Activated CD8-positive, alpha-beta memory T cell treated with anti-CD3 and anti-CD28 coated beads for 24 hours (primary cell): ENCODE data around the gene PTPRG.

Source experiments
- DNase-seq: peaks from one replicate; pipeline ENCODE4 v3.0.0-alpha.2; 2020

Gene PTPRG

DNA sequence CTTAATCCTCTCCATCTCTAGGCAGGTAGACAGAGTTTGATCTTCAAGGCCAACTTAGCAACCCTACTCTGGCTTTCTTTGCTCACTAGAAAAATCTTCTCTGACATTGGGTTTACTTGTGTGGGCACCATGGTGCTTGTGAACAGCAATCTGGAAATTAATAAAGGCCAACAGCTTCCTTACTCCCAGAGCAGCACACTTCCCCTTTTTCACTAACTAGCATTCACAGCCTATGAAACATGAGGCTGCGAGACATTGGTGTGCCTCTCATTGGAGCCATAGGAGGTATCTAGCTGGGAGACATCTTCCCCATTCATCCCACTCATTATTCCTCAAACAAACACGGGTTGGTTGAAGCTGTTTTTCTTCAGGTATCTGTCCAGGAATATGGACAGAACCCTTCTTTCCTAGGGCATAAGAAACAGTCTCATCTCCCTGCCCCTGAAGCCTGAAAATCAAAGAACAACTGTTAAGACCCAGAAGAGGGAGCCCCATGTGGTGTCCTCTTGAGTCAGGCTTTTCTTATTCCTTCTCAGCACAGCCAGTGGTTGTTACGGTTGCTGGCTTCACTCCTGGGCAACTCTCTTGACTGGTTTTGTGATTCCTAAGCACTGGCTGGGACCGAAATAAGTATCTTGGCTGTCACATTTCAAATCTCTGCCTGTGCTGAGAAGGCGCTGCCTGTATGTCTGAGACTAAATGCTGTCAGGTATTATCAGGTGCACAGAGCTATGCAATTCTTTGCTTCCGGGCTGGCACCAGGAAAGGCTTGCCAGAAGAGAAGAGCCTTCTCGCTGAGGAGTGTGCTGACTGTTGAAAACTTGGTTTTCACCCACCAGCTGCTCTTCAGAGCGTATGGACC is 617.6 kb downstream of the PTPRG start:
- DNase-seq = no peak

DNA sequence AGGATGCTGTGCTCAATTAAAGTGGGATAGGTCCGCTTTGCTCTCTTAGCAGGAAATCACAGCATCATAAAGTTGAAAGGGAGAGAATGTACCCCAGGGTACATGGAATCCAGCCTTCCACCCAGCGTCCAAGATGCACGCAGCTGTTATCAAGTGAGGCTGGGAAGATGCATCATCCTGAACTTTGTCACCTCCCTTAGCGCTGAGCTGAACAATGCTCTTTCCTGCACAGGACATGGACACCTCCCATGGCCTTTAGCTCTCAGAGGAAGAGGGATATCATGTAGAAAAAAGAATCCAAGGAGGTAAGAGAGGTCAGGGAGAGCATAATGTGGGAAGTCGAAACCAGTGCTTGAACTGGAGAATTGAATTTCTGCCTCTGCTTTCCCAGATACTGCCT is 619.1 kb downstream of the PTPRG start:
- no peak for DNase-seq

DNA sequence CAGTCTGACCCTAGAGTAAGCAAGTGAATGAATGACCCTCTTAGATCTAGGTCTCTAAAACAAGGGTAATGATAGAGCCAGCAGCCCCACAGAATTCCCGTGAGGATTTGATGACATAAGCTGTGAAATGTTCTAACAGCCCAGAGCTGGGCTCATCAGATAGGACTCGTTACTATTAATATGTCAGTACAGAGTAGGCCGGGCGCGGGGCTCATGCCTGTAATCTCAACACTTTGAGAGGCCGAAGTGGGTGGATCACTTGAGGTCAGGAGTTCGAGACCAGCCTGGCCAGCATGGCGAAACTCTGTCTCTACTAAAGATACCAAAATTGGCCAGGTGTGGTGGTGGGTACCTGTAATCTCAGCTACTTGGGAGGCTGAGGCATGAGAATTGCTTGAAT is 621.7 kb downstream of the PTPRG start:
- no peak for DNase-seq

GRCh38 chr3:62183969-62184368 is 622.6 kb downstream of the PTPRG start:
- DNase-seq = no peak

- no peak for DNase-seq
Observed at GRCh38 chr3:62184559-62184958, 623.2 kb downstream of the PTPRG start.

- DNase-seq = no peak
Observed at GRCh38 chr3:62187022-62187431, 625.7 kb downstream of the PTPRG start.

- peak; percentile 81 for DNase-seq
Observed at GRCh38 chr3:62188681-62189375, 627.5 kb downstream of the PTPRG start.

DNA sequence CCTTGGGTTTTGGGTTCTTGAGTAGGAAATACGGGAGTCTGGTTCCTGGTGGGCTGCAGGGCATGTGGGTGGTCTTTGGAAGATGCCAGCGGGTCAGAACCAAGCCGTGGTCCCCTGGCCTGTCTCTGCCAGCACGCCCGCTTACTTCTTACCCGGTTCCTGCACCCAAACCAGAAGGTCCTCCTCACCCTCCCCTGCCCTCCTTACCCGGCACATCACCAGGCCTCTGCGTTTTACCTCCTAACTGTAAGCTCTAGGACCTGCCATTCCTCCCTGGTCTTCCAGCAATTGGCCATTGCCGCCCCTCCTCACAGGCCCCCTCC is 628.0 kb downstream of the PTPRG start:
- DNase-seq = no peak

- DNase-seq = no peak
Observed at GRCh38 chr3:62192891-62193290, 631.5 kb downstream of the PTPRG start.

DNA sequence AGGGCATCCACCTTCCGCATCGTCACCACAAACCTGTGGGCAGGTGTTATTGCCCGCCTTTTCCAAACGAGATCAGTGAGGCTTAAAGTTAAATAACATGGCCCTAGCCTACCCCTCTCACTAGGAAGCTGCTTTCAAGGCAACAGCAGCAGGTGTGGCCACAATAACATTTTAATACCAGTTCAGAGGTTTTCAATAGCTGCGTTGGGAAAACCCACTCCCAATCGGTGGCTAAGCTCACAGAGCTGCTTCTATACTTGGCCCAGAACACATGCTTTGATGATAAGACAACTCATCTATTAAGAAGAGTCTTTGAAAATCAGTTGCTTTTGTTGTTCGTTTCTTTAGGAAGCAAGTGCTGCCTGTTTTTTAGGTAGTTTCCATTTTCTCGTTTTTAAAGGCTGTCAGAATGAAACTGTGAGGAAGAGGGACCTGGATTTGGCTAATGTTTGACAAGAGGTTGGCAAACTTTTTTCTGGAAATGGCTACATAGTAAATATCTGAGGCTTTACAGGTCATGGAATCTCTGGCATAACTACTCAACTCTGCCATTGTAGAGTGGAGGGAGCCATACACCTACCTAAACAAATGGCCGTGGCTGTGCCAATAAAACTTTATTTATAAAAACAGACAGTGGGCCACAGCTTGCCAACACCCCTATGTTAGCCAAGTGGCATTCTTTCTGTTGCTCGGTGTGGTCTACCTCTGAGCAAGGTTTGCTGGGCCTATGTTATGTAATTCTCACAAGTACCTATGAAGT is 632.4 kb downstream of the PTPRG start:
- DNase-seq = no peak

- no peak for DNase-seq
Observed at GRCh38 chr3:62197350-62198012, 636.1 kb downstream of the PTPRG start.

DNA sequence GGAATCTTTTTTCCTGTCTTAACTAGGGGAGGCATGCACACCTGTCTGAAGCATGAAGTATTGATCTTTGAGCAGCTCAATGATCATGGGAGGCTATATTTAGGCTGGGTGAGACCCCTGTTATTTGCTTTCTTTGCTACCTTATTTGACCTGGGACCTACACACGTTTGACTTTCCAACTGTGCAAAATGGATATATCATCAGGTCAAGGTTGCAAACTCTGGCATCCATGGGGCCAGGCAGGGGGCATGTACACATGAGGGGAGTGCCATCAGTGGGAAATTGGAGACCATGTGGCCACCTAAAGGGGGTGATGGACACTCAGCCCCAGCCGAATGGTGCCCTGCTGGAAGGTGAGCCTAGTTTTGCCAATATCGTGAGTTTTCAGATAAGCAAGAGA is 637.8 kb downstream of the PTPRG start:
- DNase-seq = no peak

- DNase-seq = no peak
Observed at GRCh38 chr3:62201438-62202035, 640.2 kb downstream of the PTPRG start.

DNA sequence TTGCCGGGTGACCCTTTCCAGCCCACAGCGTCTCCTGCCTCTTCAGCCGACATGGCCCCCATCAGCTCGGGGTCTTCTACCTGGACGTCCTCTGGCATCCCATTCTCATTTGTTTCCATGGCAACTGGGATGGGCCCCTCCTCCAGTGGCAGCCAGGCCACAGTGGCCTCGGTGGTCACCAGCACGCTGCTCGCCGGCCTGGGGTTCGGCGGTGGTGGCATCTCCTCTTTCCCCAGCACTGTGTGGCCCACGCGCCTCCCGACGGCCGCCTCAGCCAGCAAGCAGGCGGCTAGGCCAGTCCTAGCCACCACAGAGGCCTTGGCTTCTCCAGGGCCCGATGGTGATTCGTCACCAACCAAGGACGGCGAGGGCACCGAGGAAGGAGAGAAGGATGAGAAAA is 641.8 kb downstream of the PTPRG start:
- DNase-seq = no peak

DNA sequence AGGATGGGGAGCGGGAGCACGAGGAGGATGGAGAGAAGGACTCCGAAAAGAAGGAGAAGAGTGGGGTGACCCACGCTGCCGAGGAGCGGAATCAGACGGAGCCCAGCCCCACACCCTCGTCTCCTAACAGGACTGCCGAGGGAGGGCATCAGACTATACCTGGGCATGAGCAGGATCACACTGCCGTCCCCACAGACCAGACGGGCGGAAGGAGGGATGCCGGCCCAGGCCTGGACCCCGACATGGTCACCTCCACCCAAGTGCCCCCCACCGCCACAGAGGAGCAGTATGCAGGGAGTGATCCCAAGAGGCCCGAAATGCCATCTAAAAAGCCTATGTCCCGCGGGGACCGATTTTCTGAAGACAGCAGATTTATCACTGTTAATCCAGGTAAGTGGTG is 642.2 kb downstream of the PTPRG start:
- no peak for DNase-seq

DNA sequence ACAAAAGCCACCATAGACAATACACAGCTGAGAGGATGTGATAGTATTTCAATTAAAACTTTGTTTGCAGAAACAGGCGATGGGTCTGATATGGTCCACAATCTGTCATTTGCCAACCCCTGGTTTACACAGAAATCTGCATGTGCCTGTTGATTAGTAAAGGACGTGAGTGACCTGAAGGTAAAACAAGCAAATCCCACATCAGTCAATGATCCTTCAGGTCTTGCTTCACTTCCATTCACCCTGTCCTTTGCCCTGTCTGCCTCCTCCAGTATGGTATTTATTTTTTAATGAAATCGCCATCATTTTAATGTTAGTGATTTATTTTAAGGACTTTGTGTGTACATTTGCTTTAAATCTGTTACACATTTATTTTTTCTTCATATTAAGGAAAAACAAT is 645.8 kb downstream of the PTPRG start:
- DNase-seq = no peak

- no peak for DNase-seq
Observed at GRCh38 chr3:62208385-62208784, 647.0 kb downstream of the PTPRG start.

GRCh38 chr3:62209101-62209500 is 647.7 kb downstream of the PTPRG start:
- DNase-seq = no peak

- DNase-seq = no peak
Observed at GRCh38 chr3:62210011-62210410, 648.6 kb downstream of the PTPRG start.

- no peak for DNase-seq
Observed at GRCh38 chr3:62211675-62212429, 650.5 kb downstream of the PTPRG start.

GRCh38 chr3:62214850-62215249 is 653.5 kb downstream of the PTPRG start:
- DNase-seq = no peak

DNA sequence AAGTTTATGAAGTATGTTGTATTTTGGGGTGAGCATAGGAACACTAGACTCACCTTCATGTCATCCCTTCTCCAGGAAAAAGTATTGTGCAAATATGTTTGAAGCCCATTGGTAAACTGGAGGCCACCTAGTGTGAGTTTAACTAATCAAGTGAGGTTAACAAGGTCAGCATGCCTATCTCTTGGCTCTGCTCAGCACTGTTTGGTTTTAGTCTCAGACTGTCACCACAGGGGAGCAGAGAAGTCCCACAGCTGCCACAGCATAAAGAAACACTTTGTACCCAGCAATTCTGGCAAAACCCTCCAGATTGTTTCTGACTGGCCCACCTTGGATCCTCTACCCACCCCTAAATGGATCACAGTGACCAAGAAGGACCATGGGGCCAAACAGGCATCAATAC is 659.2 kb downstream of the PTPRG start:
- no peak for DNase-seq
